ENCODE results near the gene VWF.
"Not testable (repeated sequence)": the region's sequence is repeated elsewhere in the genome, so short reads cannot be mapped to it uniquely, and the experiment has no call there.

Gene VWF

GRCh38 chr12:6124411-6125309 lies at the start of gene VWF:
Gene VWF, minus strand, starts transcription at chr12:6124670. Its CDS starts 1,474 bp downstream, at chr12:6123196.
- DNase-seq, result no peak

- no peak for DNase-seq
Observed at GRCh38 chr12:6172862-6173261, 48.4 kb upstream of the VWF start.

- DNase-seq, result no peak
Observed at GRCh38 chr12:6172086-6172485, 47.6 kb upstream of the VWF start.

- no peak for DNase-seq
Observed at GRCh38 chr12:6171409-6172015, 47.0 kb upstream of the VWF start.

- peak; percentile 85 for DNase-seq
Observed at GRCh38 chr12:6167327-6168280, 43.1 kb upstream of the VWF start.

GRCh38 chr12:6166808-6167207 lies 42.3 kb upstream of the VWF start:
- no peak for DNase-seq

GRCh38 chr12:6165395-6165794 lies 40.9 kb upstream of the VWF start:
- DNase-seq, result no peak

- no peak for DNase-seq
Observed at GRCh38 chr12:6163416-6164060, 39.1 kb upstream of the VWF start.

- DNase-seq, result no peak
Observed at GRCh38 chr12:6161124-6161882, 36.8 kb upstream of the VWF start.

- DNase-seq, result not testable (repeated sequence)
Observed at GRCh38 chr12:6160049-6160649, 35.7 kb upstream of the VWF start.

- DNase-seq, result not testable (repeated sequence)
Observed at GRCh38 chr12:6159166-6160011, 34.9 kb upstream of the VWF start.

- DNase-seq, result no peak
Observed at GRCh38 chr12:6158749-6159148, 34.3 kb upstream of the VWF start.

- no peak for DNase-seq
Observed at GRCh38 chr12:6158255-6158654, 33.8 kb upstream of the VWF start.

GRCh38 chr12:6157482-6157881 lies 33.0 kb upstream of the VWF start:
- no peak for DNase-seq

GRCh38 chr12:6154730-6155459 lies 30.4 kb upstream of the VWF start:
- no peak for DNase-seq

- not testable (repeated sequence) for DNase-seq
Observed at GRCh38 chr12:6148722-6149121, 24.3 kb upstream of the VWF start.

- DNase-seq, result no peak
Observed at GRCh38 chr12:6148061-6148460, 23.6 kb upstream of the VWF start.

GRCh38 chr12:6146951-6147350 lies 22.5 kb upstream of the VWF start:
- DNase-seq, result no peak

- DNase-seq, result no peak
Observed at GRCh38 chr12:6146509-6146908, 22.0 kb upstream of the VWF start.

- no peak for DNase-seq
Observed at GRCh38 chr12:6145564-6145963, 21.1 kb upstream of the VWF start.
